ES-I3 (cell line): ENCODE results near the gene CDHR2.

Source experiments
- H3K36me3 ChIP-seq: 2 replicates; pipeline ENCODE4 v1.6.1; 2013; ENCODE audit warnings: mild to moderate bottlenecking, low read length, control low read depth, moderate library complexity; ENCODE audit not compliant: insufficient read depth
- H3K4me1 ChIP-seq: 2 replicates; pipeline ENCODE4 v1.6.1; 2013; ENCODE audit warnings: mild to moderate bottlenecking, control low read depth, low read length; ENCODE audit not compliant: insufficient read depth
- H3K9ac ChIP-seq: 2 replicates; pipeline ENCODE4 v1.6.1; 2013; ENCODE audit warnings: low read depth, mild to moderate bottlenecking, low read length, moderate library complexity
- H3K9me3 ChIP-seq: 2 replicates; pipeline ENCODE4 v1.6.1; 2013; ENCODE audit warnings: mild to moderate bottlenecking, low read length, moderate library complexity; ENCODE audit not compliant: control insufficient read depth, insufficient read depth

CDHR2 gene

DNA sequence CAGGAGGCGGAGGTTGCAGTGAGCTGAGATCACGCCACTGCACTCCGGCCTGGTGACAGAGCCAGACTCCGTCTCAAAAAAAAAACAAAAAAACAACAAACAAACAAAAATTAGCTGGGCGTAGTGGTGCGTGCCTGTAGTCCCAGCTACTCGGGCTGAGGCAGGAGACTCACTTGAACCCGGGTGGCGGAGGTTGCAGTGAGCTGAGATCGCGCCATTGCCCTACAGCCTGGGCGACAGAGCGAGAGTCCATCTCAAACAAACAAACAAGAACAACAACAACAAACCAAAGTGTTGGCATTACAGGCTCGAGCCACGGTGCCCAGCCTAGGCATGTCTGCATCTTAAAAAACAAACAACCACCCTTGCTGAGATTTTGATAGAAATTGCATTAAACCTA lies 24.2 kb upstream of the CDHR2 start:
- H3K9ac ChIP-seq, result no peak overlapping the region
- H3K36me3 ChIP-seq, result no peaks in the 10 kb centered on the region; the same call in 1 of the 2 replicates
- H3K9me3 ChIP-seq, result no peaks in the 10 kb centered on the region
- H3K4me1 ChIP-seq, result no peaks in the 10 kb centered on the region

DNA sequence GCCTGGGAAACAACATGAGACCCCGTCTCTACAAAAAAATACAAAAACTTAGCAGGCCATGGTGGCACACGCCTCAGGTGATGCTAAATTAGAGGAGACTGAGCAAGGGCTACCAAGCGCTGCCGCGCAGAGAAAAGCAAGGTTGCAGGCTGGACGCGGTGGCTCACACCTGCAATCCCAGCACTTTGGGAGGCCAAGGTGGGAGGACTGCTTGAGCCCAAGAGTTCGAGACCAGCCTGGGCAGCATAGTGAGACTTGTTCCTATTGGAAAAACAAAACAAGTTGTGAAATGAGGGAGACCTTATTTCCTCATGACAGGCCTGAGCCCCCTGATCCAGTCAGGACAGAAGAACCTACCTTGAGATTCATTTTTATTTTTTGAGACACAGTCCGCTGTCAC lies 23.5 kb upstream of the CDHR2 start:
- no peak overlapping the region for H3K9ac ChIP-seq
- H3K36me3 ChIP-seq, result no peaks in the 10 kb centered on the region; the same call in 1 of the 2 replicates
- no peaks in the 10 kb centered on the region for H3K9me3 ChIP-seq
- H3K4me1 ChIP-seq, result no peaks in the 10 kb centered on the region

DNA sequence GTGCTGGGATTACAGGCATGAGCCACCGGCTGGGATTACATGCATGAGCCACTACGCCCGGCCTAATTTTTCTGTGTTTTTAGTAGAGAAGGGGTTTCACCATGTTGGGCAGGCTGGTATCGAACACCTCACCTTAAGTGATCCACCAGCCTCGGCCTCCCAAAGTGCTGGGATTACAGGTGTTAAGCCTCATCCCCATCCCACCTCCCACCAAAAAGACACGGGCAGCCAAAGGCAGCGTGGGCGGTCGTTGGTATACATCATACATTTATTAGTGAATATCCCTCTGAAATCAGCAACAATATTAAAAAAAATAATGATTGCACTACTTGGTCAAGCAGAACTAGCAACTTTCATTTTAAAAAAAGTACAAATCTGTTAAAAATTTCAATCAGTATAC lies 22.7 kb upstream of the CDHR2 start:
- Histone ChIP-seq H3K36me3 (peaks cover 6% of the 10 kb centered on the region), H3K9me3 (no peaks in the 10 kb centered on the region), H3K4me1 (no peaks in the 10 kb centered on the region), H3K9ac (no peak overlapping the region)

- Histone ChIP-seq H3K9me3 (no peaks in the 10 kb centered on the region), H3K4me1 (no peaks in the 10 kb centered on the region), H3K36me3 (peaks cover 7% of the 10 kb centered on the region), H3K9ac (no peak overlapping the region)
Measured at GRCh38 chr5:176527246-176528222, 21.6 kb upstream of the CDHR2 start.

DNA sequence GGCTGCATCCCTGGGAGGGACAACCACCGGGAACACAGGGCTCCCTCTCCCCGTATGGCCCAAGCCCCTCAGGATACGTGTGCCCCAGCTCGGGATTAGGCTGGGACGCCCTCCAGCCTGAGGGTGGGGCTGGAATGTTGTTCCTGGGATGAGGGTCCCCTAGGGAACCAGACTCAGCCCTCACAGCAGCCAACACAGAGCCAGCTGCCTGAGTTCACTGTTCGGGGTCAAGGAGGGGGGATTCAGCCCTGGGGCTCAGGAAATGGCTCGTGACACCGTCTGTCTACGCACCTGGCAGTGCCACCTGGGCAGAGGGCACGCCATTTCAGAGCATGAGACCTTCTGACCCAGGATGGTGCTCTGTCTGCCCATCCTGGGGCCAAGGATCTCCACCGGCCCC lies 20.8 kb upstream of the CDHR2 start:
- H3K4me1 ChIP-seq, result no peaks in the 10 kb centered on the region; the same call in 1 of the 2 replicates
- H3K36me3 ChIP-seq, result peaks cover 7% of the 10 kb centered on the region
- no peak overlapping the region for H3K9ac ChIP-seq
- H3K9me3 ChIP-seq, result no peaks in the 10 kb centered on the region

- Histone ChIP-seq H3K4me1 (peaks cover 2% of the 10 kb centered on the region; the same call in 1 of the 2 replicates), H3K9me3 (no peaks in the 10 kb centered on the region), H3K36me3 (peaks cover 7% of the 10 kb centered on the region), H3K9ac (no peak overlapping the region)
Measured at GRCh38 chr5:176528761-176529115, 20.4 kb upstream of the CDHR2 start.

GRCh38 chr5:176529116-176529740 lies 19.9 kb upstream of the CDHR2 start:
- no peak overlapping the region for H3K9ac ChIP-seq
- peaks cover 4% of the 10 kb centered on the region; the same call in 1 of the 2 replicates for H3K4me1 ChIP-seq
- H3K9me3 ChIP-seq, result no peaks in the 10 kb centered on the region
- peaks cover 7% of the 10 kb centered on the region for H3K36me3 ChIP-seq

DNA sequence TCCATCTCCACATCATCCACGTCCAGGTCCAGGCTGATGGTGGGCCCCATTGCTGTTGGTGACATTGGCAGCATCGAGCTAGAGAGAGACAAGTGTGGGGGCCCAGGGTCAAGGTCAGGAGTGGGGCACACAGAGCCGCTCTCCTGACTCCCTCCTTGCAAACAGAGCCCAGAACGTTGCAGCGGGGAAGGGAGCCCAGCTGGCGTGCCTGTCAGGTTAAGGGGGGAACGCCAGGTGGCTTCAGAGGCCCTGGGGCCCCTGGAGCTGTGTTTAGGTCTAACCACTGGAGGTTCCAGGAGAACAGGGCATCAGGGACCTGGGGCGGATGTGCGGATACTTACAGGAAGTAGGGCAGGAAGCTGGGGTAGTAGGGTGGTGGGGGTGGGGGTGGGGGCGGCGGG lies 19.4 kb upstream of the CDHR2 start:
- Histone ChIP-seq H3K9me3 (no peaks in the 10 kb centered on the region), H3K4me1 (peaks cover 6% of the 10 kb centered on the region), H3K36me3 (peaks cover 7% of the 10 kb centered on the region), H3K9ac (no peak overlapping the region)

DNA sequence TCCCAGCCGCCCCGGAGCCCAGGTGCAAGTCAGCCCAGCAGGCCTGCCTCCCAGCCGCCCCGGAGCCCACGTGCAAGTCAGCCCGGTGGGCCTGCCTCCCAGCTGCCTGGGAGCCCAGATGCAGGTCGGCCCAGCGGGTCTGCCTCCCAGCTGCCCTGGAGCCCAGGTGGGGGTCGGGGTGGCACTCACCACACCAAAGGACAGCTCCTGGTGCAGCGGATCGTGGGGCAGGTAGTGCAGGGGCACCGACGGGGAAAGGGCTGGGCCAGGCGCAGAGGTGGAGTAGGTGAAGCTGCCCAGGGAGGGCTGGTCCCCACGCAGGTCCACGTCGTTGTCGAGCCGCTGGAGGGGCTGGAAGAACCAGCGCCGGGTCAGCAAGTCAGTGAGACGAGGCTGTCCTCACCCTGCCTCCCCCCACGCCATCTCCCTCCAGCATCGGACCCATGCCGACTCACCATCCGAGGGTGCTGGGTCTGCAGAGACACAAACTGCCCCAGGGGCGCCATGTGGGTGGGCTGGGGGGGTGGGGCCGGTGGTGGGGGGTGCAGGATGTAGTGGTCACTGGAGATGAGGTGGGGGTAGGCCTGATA lies 18.7 kb upstream of the CDHR2 start:
- Histone ChIP-seq H3K4me1 (peaks cover 14% of the 10 kb centered on the region), H3K36me3 (peaks cover 7% of the 10 kb centered on the region), H3K9ac (no peak overlapping the region)

DNA sequence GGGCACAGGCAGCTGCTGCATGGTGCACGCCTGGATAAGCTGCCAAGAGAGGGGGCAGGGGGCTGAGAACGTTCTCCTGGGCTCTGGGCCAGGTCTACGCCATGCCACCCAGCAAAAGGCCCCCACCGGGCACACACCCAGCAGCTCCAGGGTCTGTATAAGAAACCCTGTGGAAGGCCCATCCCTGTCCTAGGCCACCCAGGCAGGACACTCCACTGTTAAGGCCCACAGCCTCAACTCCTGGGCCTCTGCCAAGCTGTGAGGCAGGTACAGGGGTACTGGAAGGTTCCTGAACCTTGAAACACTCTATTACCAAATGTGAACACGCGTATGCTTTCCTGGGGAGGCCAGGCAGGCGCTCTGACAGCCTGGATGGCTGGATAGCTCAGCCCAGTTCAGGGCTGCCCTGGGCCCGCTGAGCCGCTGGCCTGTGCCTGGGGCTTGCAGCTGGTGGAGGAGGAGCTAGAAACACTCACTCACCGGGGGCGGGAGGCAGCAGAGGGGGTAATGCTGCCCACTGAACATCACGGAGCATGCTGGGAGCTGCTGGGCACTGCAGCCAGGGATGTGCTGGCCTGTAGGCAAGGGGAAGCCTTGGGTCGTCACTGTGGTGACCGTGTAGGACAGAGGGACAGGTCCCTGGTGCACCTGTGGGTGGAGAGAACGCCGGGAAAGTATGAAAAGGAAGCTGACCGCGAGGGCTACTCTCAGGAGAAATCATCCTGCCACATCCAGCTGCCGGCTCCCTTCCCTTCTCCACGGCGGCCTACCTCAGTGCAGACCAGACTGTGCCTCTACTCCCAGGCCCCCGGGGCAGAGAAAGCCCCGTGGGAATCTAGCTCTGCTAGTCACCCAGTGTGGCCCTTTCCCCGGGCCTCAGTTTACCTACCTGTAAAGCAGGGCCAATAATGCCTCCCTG lies 17.9 kb upstream of the CDHR2 start:
- H3K36me3 ChIP-seq, result peaks cover 7% of the 10 kb centered on the region
- no peaks in the 10 kb centered on the region for H3K9me3 ChIP-seq
- peaks cover 14% of the 10 kb centered on the region for H3K4me1 ChIP-seq
- no peak overlapping the region for H3K9ac ChIP-seq

More for the DNA sequence above, 18.7 kb upstream of the CDHR2 start:
- no peaks in the 10 kb centered on the region for H3K9me3 ChIP-seq

GRCh38 chr5:176531902-176532493 lies 17.1 kb upstream of the CDHR2 start:
- no peak overlapping the region for H3K9ac ChIP-seq
- peaks cover 7% of the 10 kb centered on the region for H3K36me3 ChIP-seq
- H3K9me3 ChIP-seq, result no peaks in the 10 kb centered on the region
- H3K4me1 ChIP-seq, result peaks cover 14% of the 10 kb centered on the region

GRCh38 chr5:176532795-176533194 lies 16.3 kb upstream of the CDHR2 start:
- Histone ChIP-seq H3K4me1 (peaks cover 14% of the 10 kb centered on the region), H3K36me3 (peaks cover 7% of the 10 kb centered on the region), H3K9ac (no peak overlapping the region), H3K9me3 (no peaks in the 10 kb centered on the region)

DNA sequence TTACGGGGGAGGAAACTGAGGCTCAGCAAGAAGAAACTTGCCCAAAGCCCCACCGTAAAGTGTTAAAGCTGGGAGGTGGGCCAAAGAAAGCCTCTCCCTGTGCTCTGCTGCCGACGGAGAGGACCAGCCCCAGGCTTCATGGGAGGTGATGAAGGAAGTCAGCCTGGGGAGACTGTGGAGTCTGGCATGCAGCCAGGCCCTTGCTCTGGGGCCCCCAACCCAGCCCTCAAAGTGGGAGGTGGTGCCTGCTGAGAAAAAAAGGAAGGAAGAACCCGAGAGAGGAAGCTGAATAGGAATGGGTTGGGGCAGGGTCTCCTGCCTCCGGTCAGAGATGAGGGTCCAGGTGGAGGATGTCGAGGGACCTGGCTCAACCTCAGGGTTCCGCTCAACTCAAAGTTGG lies 15.8 kb upstream of the CDHR2 start:
- Histone ChIP-seq H3K36me3 (peaks cover 7% of the 10 kb centered on the region), H3K9ac (no peak overlapping the region), H3K4me1 (peaks cover 14% of the 10 kb centered on the region), H3K9me3 (no peaks in the 10 kb centered on the region)
